ENCODE results near the gene TPSD1.
"Not testable (repeated sequence)": the region's sequence is repeated elsewhere in the genome, so short reads cannot be mapped to it uniquely, and the experiment has no call there.

- TF ChIP-seq, protein P1, sequence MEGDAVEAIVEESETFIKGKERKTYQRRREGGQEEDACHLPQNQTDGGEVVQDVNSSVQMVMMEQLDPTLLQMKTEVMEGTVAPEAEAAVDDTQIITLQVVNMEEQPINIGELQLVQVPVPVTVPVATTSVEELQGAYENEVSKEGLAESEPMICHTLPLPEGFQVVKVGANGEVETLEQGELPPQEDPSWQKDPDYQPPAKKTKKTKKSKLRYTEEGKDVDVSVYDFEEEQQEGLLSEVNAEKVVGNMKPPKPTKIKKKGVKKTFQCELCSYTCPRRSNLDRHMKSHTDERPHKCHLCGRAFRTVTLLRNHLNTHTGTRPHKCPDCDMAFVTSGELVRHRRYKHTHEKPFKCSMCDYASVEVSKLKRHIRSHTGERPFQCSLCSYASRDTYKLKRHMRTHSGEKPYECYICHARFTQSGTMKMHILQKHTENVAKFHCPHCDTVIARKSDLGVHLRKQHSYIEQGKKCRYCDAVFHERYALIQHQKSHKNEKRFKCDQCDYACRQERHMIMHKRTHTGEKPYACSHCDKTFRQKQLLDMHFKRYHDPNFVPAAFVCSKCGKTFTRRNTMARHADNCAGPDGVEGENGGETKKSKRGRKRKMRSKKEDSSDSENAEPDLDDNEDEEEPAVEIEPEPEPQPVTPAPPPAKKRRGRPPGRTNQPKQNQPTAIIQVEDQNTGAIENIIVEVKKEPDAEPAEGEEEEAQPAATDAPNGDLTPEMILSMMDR (IDR thresholded peaks at IDR 0.05), result not testable (repeated sequence)
- TF ChIP-seq POLR2A (IDR thresholded peaks at IDR 0.05), result not testable (repeated sequence)
These were observed 29.2 kb upstream of the TPSD1 start for GRCh38 chr16:1226692-1227091.
